RWPE1 (cell line): ENCODE data around the gene PSMG3.

ENCODE experiments used
- CTCF ChIA-PET: fragments of 350-600 bp; sonication (Branson Sonifier 250); formaldehyde crosslinking; extraction: SDS; loops from one replicate; lab custom pipeline; 2021; lab: Yijun Ruan, JAX
- POLR2A ChIA-PET: fragments of 400-600 bp; formaldehyde crosslinking; extraction: SDS; loops from one replicate; lab custom pipeline; 2020; ENCODE audit warnings: antibody characterized with exemption; ENCODE audit not compliant: low non-redundant PET; lab: Yijun Ruan, JAX
- DNase-seq: peaks from one replicate; pipeline ENCODE4 v3.0.0; 2012; ENCODE audit warnings: low spot score
- H3K27ac ChIP-seq: fragments of 450-650 bp; 2 replicates; pipeline ENCODE4 v1.5.1; 2017
- TF ChIP-seq, protein P1 (sequence below): fragments of 450-650 bp; conservative IDR thresholded peaks from 2 replicates; pipeline ENCODE4 v1.5.1; 2017; ENCODE audit warnings: low read depth, mild to moderate bottlenecking

The PSMG3 gene

DNA sequence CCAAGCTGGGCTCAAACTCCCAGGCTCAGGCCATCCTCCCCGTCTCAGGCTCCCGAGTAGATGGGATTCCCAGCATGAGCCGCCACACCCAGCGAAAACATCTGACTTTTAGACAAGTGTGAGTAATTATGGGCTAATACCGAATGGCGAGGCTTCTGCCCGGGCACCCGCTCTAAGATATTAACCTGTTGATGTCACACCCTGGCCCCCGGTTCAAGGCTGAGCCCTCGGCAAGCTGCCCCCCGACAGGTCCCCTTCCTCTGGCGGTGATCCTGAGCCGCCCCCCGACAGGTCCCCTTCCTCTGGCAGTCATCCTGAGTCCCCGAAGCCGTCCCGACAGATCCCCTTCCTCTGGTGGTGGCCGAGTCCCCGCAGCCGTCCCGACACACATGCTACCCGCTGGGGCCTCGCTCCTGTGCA lies 5.2 kb downstream of the PSMG3 start:
- H3K27ac ChIP-seq: peak overlapping the region; percentile 96
- POLR2A ChIA-PET: no interaction called here
- TF ChIP-seq, protein P1, sequence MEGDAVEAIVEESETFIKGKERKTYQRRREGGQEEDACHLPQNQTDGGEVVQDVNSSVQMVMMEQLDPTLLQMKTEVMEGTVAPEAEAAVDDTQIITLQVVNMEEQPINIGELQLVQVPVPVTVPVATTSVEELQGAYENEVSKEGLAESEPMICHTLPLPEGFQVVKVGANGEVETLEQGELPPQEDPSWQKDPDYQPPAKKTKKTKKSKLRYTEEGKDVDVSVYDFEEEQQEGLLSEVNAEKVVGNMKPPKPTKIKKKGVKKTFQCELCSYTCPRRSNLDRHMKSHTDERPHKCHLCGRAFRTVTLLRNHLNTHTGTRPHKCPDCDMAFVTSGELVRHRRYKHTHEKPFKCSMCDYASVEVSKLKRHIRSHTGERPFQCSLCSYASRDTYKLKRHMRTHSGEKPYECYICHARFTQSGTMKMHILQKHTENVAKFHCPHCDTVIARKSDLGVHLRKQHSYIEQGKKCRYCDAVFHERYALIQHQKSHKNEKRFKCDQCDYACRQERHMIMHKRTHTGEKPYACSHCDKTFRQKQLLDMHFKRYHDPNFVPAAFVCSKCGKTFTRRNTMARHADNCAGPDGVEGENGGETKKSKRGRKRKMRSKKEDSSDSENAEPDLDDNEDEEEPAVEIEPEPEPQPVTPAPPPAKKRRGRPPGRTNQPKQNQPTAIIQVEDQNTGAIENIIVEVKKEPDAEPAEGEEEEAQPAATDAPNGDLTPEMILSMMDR: no peak
- peak; percentile 61 for DNase-seq
- CTCF ChIA-PET: no interaction called here

DNA sequence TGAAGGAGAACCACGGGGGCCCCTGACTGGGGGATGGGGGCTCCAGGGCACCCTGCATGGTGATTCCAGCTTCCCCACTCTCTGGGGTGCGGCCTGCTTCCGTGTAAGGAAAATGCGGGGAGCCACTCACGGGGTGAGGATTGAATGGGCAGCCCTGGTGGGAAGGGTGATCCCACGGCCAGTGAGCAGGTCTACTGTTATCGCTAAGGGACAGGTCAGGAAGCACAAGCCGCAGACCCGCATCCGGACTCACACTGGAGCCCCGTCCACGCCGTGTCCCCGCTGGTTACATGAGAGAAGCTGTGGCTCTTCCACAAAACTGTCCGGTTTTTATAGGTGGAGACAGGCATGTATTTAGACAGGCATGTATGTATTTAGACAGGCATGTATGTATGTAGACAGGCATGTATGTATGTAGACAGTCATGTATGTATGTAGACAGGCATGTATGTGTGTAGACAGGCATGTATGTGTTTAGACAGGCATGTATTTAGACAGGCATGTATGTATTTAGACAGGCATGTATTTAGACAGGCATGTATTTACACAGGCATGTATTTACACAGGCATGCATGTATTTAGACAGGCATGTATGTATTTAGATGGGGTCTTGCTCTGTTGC lies 5.7 kb downstream of the PSMG3 start:
- H3K27ac ChIP-seq: peak overlapping the region; percentile 96
- no peak for DNase-seq
- ChIA-PET POLR2A (no interaction called here), CTCF (no interaction called here)
- TF ChIP-seq, protein P1: no peak

DNA sequence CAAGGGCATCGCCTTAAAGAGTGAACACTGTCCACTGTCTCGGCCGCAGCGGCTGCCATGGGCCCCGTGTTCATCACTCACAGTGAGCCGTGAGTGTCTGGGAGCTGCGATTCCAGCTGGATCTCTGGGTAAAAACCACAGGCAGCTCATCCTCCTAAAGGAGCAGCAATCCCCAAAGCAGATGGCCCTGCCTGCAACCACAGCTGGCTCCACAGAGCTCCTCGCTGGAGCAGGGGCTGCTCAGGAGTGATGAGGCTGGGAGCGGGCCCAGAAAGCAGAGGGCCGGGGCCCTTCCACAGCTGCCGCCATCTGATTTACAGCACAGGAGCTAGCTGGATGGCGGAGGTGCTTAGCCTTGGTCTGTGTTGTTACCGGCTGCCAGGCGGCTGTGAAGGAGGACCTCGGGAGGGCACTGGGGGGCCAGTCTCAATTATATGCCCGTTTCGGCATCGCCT lies 7.2 kb downstream of the PSMG3 start:
- H3K27ac ChIP-seq: peak overlapping the region; percentile 96
- CTCF ChIA-PET: no interaction called here
- DNase-seq: no peak
- POLR2A ChIA-PET: no interaction called here
- TF ChIP-seq, protein P1: no peak

DNA sequence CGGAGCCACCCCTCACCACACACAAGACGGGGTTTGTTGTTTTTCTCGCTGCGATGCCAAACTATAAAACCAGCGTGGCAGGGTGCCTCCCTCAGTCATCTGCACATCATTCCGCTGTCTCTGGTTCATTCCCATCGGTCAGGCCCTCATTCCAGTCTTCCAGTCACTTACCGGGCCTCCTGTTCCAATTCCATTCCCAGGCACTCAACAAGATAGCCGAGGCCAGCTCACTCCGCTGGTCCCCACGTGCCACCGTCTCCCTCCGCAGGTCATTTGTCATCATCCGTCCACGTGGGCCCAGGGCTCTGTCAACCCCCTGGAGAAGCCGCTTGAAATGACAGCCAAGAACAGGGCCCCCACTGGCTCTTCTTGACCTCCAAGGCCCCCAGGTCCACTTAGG lies 7.7 kb downstream of the PSMG3 start:
- POLR2A ChIA-PET: no interaction called here
- peak overlapping the region; percentile 96 for H3K27ac ChIP-seq
- TF ChIP-seq, protein P1: no peak
- CTCF ChIA-PET: no interaction called here
- no peak for DNase-seq

DNA sequence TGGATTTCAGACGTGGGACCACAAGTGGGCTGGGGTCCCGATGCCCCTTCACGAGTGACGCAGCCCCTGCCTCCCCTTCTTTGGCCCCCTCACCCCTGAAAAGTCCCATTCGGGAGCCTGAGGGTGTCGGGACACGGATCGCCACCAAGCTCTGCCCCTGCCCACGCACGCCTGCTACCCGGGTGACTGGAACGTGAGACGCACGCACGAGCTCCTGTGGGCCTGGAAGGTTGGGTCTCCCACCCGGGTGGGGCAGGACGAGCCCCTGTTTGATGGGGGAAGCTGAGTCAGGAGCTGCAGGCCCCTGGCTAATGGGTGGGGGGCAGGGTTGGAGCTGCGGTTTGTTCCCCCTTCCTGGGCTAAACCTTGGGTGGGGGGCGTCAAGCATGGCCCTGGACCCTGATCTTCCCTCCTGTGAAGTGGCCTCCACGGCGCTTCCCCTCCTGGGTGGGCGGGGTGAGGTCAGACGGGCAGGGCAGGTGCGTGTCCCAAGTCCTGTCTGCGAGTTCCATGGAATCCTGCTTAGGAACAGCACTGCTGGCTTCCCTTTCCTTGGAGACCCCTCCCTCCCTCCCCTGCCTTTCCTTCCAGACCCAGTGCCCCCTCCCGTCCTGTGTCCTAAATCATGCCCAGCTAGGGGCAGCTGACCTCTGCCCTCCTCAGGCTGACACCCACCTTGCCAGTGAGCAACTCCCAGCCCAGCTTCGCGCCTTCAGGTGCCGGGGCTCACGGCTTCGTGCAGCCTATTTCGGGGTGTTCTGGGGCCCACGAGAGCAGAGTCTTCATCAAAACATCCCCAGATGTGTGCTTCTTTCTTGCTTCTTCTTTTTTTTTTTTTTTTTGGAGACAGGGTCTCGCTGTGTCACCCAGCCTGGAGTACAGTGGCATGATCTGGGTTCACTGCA lies 8.5 kb downstream of the PSMG3 start:
- ChIA-PET POLR2A (no interaction called here), CTCF (no interaction called here)
- H3K27ac ChIP-seq: peak overlapping the region; percentile 96
- TF ChIP-seq, protein P1: no peak
- DNase-seq: no peak

DNA sequence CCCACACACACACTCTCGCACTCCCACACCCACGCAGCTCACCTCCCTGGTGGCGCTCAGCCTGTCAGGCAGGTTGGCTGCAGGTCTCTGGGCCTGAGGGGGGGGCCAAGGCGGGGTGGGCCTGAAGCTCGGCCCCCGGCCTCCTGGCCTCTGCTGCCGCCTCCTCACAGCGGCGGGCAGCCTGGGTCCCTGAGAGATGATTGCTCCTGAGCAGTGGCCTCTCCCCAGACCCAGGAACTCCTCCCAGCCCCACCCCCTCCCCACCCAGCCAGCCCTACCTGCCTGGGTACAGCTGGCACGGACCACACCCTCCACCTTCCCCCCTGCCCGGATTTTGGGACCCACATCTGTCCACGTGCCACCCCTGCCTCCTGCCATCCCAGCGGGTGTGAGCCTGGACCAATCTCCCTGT lies 9.2 kb downstream of the PSMG3 start:
- TF ChIP-seq, protein P1: no peak
- POLR2A ChIA-PET: no interaction called here
- CTCF ChIA-PET: no interaction called here
- peak overlapping the region; percentile 96 for H3K27ac ChIP-seq
- no peak for DNase-seq
